Activated T-cell treated with anti-CD3 and anti-CD28 coated beads, Interleukin-2, amount 50 U/mL, for 72 hours (primary cell): ENCODE results near the gene POTEF. TPM values are rescaled to one million over a fixed set of nuclear protein-coding genes. Genes with fewer than 3 reads are reported as not detected.
"Not testable (repeated sequence)": the region's sequence is repeated elsewhere in the genome, so short reads cannot be mapped to it uniquely, and the experiment has no call there.

ENCODE experiments used
- ATAC-seq, 2 donors: fragments of 150-1000 bp; cut with Tn5 transposase; replicated peaks in 1 of 2; 2 replicates each; pipeline ENCODE4 v1.10.0; 2021; ENCODE audit warnings: moderate library complexity in 2 of 2, mild to moderate bottlenecking in 1 of 2
- DNase-seq, 2 donors: peaks; one replicate each; pipeline ENCODE4 v3.0.0; 2021 to 2022; ENCODE audit warnings: mixed read lengths in 1 of 2
- H3K27ac Mint-ChIP-seq: one replicate; pipeline ENCODE4 v1.8.0; 2022; ENCODE audit warnings: mild to moderate bottlenecking, moderate library complexity, mixed read lengths
- H3K27me3 Mint-ChIP-seq: one replicate; pipeline ENCODE4 v1.8.0; 2022; ENCODE audit warnings: low read depth, mixed read lengths
- H3K36me3 Mint-ChIP-seq, 2 donors: one replicate each; pipeline ENCODE4 v1.8.0; 2022; ENCODE audit warnings: mixed read lengths in 2 of 2, mild to moderate bottlenecking in 1 of 2; ENCODE audit not compliant: insufficient read depth in 2 of 2
- H3K4me1 Mint-ChIP-seq: one replicate; pipeline ENCODE4 v1.8.0; 2022; ENCODE audit warnings: low read depth, mixed read lengths
- H3K4me3 Mint-ChIP-seq, 2 donors: one replicate each; pipeline ENCODE4 v1.8.0; 2022; ENCODE audit warnings: mild to moderate bottlenecking in 2 of 2, mixed read lengths in 2 of 2, moderate library complexity in 2 of 2
- H3K9me3 Mint-ChIP-seq, 2 donors: one replicate each; pipeline ENCODE4 v1.8.0; 2022; ENCODE audit warnings: mixed read lengths in 2 of 2
- total RNA-seq, 2 donors: library from RNA; stranded (reverse); gene quantifications; one replicate each; pipeline ENCODE4 v1.2.3, GENCODE V29; 2022

POTEF gene
- total RNA-seq, 2 donors from 2014 or later = not detected

DNA sequence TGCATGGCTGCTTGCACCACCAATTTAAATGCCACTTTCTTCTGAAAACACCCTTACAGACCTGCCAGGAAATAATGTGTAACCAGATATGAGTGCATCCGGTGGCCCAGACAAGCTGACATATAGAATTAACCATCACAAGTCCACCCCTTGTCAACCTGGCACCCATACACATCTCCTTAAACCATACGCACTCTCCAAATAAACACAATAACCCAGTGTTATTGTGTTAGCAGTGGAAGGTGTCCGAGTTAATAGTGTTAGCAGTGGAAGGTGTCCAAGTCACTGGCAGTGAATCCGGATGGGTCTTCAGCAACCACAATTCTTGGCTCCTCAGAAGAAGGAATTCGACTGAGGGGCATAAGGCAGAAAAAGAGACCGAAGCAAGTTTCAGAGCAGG, 19.5 kb upstream of the POTEF start:
- not testable (repeated sequence) for H3K4me3 Mint-ChIP-seq, H3K36me3 Mint-ChIP-seq, H3K27ac Mint-ChIP-seq, H3K9me3 Mint-ChIP-seq, H3K27me3 Mint-ChIP-seq, DNase-seq, ATAC-seq, H3K4me1 Mint-ChIP-seq

DNA sequence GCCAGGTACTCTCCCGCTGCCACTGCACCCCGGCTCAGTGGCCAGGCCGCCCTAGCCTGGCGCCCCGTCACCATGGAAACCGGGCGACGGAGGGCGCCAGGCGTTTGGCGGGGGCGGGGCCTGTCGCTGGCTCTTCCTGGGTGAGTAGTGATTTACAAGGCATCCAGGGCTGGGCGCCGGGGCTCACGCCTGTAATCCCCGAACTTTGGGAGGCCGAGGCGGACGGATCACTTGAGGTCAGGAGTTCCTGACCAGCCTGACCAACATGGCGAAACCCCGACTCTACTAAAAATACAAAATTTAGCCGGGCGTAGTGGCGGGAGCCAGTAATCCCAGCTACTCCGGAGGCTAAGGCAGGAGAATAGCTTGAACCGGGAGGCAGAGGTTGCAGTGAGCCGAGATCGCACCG, 16.0 kb upstream of the POTEF start, which contains the start of gene CCDC74B:
Gene CCDC74B (minus strand): TSS at position 107 of the 409 bp plus-strand sequence. CDS start 116 bp downstream, outside the sequence.
- H3K36me3 Mint-ChIP-seq, H3K4me1 Mint-ChIP-seq, H3K27me3 Mint-ChIP-seq, H3K9me3 Mint-ChIP-seq, H3K27ac Mint-ChIP-seq: not testable (repeated sequence)
- ATAC-seq = peak; percentile 85 to 87
- H3K4me3 Mint-ChIP-seq = peak within 1 kb of the TSS; percentile 86
- DNase-seq = peak; percentile 65 to 67

DNA sequence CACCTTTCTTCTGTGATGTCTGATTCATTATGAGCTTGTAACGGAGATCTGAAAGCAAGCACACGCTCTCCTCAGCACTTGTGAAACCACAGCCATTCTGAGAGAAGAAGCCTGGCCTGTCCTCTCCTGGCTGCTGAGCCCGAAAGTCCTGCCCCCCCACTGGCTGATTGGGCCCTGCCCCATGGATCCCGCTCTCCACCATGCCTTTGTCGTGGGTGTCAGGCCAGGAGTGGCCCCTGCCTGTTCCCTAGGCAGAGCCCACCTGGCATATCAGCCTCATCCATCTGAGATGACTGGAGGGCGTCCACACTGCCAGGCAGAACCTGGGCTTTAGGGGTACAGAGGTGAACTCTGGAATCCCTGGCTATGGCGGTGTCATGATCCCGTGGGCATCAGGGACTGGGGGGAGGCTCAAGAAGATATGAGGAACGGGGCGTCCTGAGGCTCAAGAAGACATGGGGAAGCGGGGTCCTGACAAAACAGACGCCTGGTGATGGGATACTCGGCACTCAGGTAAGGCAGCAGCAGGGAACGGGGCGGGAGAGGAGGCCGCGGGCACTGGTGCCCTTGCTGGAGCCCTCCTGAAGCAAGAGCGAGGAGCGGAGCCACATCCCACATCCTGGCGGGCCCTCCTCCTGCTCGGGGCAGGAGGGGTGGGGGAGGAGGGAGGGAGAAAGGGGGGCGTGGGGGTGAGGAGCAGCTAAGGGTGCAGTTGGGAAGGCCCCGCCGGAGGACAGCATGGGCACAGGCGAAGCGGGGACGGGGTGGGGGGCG, 14.4 kb upstream of the POTEF start:
- H3K9me3 Mint-ChIP-seq, DNase-seq, H3K4me1 Mint-ChIP-seq, H3K27ac Mint-ChIP-seq, H3K36me3 Mint-ChIP-seq, H3K27me3 Mint-ChIP-seq, ATAC-seq: not testable (repeated sequence)
- peak overlapping the region; percentile 53 to 63 for H3K4me3 Mint-ChIP-seq

DNA sequence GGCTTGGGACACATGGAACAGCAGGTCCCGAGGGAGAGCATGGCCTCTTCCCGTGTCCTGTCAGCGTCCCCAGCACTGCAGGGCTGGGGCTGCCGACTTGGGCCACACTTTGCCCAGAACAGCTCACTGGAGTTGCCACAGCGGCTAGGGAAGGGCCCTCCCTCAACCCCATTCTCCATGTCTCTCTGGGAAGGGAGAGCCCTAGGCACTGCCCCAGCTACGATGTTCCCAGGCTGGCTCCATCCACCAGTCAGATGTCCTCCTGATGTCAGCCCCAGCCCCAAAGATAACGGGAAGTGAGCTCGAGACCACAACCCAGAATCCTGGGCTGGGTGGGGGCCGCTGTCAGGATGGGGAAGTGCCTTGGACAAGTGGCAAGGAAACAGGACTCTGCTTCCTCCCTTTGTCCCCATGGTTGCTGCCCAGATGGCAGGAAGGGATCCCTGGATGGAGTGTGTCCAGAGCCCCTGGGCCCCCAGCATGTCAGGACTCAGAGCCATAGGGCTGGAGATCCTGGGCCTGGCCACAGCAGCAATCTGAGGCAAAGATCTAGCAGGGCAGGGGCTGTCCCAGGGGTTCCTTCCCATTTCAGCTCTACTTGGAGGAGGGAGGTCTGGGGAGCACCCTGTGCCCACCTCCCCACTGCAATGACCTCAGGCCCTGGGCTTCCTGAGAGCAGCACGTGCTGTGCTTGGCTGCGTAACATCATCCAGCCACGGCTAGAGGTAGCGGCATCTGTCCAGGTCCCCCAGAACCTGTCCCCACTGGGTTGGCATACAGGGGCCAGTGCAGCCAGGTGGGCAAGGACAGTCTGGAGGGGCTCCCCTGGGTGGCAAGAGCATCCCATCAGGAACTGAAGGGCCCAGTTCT, 13.6 kb upstream of the POTEF start:
- ATAC-seq, H3K4me1 Mint-ChIP-seq, H3K27me3 Mint-ChIP-seq, DNase-seq, H3K9me3 Mint-ChIP-seq, H3K27ac Mint-ChIP-seq, H3K36me3 Mint-ChIP-seq: not testable (repeated sequence)
- peak overlapping the region in 1 of 2 donors; percentile 14 for H3K4me3 Mint-ChIP-seq

DNA sequence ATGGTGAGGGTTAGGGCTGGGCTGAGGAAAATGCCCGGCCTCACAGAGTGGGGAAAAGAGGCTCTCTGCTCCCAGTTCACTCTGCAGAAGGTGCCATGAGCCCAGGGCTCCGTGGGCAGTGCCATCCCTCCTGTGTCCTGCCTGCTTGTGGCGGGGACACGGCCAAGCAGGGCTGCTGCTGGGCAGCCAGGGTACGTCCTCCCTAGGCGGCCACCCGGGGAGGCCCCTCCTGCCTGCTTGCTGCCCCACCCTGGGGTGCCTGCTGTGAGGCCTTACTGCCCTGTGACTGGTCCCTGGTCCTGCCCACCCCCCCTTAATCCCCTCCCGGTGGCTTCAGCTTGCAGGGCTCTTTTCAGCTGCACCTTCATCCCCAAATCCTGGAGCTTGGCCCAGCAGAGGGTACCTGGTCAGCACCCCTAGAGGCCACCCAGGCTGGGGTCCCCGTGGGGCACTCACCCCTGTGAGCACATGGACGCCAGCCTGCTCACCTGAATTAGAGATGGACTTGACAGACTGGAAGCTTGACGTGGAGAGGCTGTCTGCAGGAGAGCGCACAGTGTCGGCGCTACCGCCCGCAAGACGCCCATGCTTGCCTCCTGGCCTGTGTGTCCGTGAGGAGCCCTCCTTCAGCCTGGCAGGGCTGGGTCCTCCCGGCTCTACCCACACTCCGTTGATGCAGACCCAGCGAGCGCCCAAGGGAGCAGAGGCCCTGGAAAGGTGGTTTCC, 12.8 kb upstream of the POTEF start:
- H3K9me3 Mint-ChIP-seq, DNase-seq, H3K4me3 Mint-ChIP-seq, ATAC-seq, H3K27ac Mint-ChIP-seq, H3K36me3 Mint-ChIP-seq, H3K4me1 Mint-ChIP-seq, H3K27me3 Mint-ChIP-seq: not testable (repeated sequence)

DNA sequence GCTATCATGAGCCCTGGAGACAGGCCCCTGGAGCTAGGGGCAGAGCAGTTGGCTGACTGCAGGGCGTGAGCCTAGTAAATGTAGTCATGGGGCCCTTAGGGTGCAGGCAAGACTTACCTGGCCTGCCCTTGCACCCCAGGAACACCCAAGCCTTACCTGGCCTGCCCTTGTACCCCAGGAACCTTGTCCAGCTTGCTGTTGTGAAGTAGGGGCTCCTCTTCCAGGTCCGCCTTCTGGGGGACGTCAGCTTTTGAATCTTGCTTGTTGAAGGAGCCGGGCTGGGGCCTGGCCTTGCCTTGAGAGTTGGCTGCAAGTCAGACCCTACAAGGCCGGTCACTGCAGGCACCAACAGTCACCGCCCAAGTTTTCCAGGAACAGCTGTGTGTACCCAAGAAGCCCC, 12.0 kb upstream of the POTEF start:
- not testable (repeated sequence) for H3K36me3 Mint-ChIP-seq, H3K9me3 Mint-ChIP-seq, H3K27me3 Mint-ChIP-seq, H3K4me1 Mint-ChIP-seq, ATAC-seq, H3K4me3 Mint-ChIP-seq, H3K27ac Mint-ChIP-seq, DNase-seq

DNA sequence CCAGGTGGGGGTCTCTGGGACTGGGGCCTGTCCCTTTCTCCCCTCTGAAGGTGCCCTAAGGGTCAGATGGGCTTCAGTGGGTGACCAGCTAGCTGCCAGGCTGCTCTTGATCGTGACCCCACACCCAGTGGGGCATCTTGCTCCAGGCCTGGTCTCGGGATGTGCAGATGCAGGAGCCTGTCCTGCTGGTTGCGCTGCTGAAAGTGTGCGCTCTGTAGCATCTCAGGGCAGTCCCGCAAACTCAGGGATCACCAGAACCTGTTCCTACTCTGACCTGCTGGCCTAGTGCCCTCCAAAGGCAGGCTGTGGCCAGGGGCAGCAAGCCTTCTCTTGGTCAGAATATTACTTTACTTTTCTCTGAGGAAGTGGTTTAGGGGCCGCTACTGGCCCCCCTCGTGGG, 11.5 kb upstream of the POTEF start:
- H3K36me3 Mint-ChIP-seq, H3K27ac Mint-ChIP-seq, H3K4me3 Mint-ChIP-seq, DNase-seq, H3K4me1 Mint-ChIP-seq, ATAC-seq, H3K27me3 Mint-ChIP-seq, H3K9me3 Mint-ChIP-seq: not testable (repeated sequence)

DNA sequence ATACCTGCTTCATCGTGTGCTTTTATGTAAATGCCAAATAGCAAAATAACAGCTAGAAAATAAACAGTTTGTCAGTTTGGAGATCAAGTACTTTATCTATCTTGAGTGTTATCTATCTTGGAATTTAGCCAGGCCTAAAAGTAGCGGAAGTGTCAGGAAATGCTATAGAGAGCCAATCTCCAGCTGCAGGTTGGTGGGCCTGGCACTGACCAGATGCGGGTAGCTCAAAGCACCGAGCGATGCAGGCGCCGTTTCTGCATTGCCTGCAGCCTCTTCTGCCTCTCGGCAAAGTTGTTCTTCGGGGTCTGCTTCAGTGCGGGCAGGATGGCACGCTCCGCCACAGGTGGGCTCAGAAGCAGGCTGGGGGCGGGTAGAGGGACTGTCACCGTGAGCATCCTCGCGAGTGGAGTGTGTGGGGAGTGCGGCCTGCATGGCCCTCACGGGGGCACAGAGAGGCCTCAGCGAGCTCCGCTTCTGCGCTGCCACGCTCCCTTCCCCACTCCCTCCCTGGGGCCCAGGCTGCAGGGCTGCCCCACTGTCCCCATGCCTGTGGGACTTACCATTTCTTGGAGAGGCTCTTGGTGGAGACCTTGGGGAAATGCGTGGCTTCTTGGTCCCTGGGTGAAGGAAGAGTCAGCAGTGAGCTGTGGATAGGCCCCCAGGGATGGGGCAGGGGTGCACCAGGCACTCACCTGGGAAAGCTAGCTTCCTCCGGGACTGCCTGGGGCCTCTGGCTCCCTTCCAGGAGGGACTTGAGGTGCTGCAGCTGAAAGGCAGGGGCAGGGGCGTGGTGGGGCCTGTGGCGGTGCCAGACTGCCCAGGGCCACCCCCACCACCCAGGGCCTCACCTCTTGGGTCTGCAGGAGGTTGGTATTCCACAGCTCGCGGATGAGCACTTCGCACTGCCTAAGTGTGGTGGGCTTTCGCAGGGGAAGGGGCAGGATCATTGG, 10.6 kb upstream of the POTEF start:
- H3K36me3 Mint-ChIP-seq, ATAC-seq, H3K27ac Mint-ChIP-seq, H3K4me3 Mint-ChIP-seq, H3K9me3 Mint-ChIP-seq, H3K27me3 Mint-ChIP-seq, DNase-seq, H3K4me1 Mint-ChIP-seq: not testable (repeated sequence)

DNA sequence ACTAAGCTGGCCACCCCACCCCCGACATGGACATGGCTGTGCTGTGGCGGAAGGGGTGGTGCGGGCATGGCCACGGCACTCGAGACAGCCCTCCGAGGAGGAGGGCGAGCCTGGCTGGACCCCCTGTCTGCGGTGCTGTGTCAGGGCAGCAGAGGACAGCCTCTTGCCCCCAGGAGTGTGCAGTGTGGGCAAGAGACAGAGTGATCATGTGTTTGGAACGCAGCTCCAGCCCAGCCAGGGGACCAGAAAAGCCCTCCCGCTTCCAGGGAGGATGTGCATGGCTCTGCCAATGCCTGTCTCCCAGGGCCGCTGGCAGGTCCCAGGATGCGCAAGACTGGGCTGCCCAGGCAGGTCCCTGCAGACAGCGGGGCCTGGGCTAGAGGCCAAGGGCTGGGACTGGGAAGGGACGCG, 9.8 kb upstream of the POTEF start:
- not testable (repeated sequence) for H3K27ac Mint-ChIP-seq, H3K4me3 Mint-ChIP-seq, H3K4me1 Mint-ChIP-seq, H3K36me3 Mint-ChIP-seq, DNase-seq, ATAC-seq, H3K27me3 Mint-ChIP-seq, H3K9me3 Mint-ChIP-seq

DNA sequence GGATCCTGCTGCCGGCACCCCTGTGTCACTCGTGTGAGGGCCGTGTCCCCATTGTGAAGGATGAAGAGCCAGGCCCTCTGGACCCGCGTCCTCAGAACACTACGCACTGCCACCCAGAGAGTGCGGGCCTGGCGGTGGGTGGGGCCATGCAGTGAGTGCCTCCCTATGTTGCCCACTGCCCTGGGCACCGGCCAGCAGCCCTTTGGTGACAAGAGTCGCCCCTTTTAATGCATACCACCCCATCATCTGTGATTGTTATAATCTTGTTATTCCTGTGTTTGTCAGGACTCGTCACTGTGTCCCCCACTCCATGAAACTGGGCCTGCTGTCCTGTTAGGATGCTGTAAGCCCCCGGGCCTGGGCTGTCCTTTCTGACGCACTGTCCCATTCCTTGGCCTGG, 9.3 kb upstream of the POTEF start:
- not testable (repeated sequence) for ATAC-seq, DNase-seq, H3K4me1 Mint-ChIP-seq, H3K27me3 Mint-ChIP-seq, H3K27ac Mint-ChIP-seq, H3K4me3 Mint-ChIP-seq, H3K9me3 Mint-ChIP-seq, H3K36me3 Mint-ChIP-seq

DNA sequence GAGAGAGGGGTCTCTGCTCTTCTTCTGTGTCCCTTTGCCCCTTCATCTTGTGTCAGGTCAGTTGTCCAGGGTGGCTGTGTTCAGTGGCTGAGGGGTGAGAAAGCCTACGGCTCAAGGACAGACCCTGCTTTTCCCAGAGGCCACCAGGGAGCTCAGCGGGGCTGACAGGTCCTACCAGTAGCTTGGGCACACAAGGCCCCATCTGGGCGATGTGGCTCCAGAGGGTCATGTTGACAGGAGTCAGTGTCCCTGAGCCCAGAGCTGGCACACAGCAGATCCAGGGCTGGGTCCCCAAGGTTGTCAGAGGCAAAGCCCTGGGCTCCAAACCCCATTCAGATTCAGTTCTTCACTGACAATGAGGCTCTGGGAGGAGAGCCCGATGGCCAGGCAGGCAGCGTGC, 8.1 kb upstream of the POTEF start:
- H3K4me3 Mint-ChIP-seq, H3K36me3 Mint-ChIP-seq, DNase-seq, H3K9me3 Mint-ChIP-seq, H3K27ac Mint-ChIP-seq, H3K4me1 Mint-ChIP-seq, H3K27me3 Mint-ChIP-seq, ATAC-seq: not testable (repeated sequence)

DNA sequence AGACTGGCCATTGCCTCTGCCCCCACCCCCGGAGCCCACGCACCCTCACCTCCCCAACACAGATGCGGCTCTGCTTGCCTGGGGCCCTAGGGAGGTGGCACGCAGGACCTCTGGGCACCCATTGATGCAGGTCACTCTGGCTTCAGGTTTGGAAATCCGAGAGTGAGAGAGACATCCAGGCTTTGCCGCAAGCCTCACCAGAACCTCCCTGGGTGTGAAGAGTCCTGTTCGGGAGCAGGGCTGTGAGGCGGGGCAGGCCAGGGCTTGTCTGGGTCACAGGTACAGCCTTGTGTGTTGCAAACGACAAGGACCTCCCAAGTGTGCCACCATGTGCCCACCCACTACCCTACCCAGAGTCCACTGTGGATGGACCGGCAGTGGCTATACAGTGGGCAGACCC, 7.5 kb upstream of the POTEF start:
- DNase-seq, H3K27ac Mint-ChIP-seq, H3K36me3 Mint-ChIP-seq, ATAC-seq, H3K27me3 Mint-ChIP-seq, H3K9me3 Mint-ChIP-seq, H3K4me3 Mint-ChIP-seq, H3K4me1 Mint-ChIP-seq: not testable (repeated sequence)
